COLO668 (cell line): ENCODE measurements around the gene CD55.

Experiments used
- DNase-seq: peaks from one replicate; lab custom pipeline; 2025; ENCODE audit not compliant: unreplicated experiment; lab: John Stamatoyannopoulos, UW

The CD55 gene

GRCh38 chr1:207361889-207362288, 40.4 kb downstream of the CD55 start:
- no peak for DNase-seq

- no peak for DNase-seq
Measured at GRCh38 chr1:207362962-207363860, 41.7 kb downstream of the CD55 start.

DNA sequence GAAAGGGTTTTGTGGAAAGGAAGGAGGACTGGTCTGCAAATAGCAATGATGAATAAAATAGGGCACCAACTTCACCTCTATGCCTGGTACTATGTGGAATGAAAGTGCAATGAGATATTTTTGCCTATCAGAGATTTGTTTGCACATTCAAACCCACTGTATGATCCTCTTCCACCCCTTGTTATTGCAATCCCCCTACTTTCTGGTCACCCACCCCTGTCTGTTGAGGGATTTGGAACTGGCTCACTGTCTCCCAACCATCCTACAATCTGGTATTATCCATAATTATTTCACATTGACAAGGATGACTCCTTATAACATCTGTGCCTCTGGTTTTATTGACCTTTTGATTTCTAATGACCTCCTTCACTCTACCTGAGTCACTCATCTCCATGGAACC, 42.4 kb downstream of the CD55 start:
- no peak for DNase-seq

DNA sequence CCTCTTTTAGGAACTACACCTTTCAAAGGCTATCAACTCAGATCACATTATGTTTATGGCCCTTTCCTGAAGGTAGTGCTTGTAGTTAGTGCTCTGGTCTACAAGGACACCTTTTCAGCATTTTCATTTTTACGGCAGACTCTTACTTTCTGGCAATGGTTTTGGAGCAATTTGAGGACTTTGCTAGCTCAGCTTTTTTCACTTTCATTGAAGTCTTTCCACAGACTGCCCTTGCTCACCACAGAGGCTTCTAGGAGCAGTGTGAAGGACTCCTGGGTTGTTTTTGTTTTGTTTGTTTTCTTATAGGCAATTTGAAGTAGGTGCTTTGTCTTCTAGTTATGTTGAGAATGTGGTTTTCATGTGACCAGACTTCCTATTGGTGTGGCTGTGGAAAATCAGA, 43.1 kb downstream of the CD55 start:
- no peak for DNase-seq

DNA sequence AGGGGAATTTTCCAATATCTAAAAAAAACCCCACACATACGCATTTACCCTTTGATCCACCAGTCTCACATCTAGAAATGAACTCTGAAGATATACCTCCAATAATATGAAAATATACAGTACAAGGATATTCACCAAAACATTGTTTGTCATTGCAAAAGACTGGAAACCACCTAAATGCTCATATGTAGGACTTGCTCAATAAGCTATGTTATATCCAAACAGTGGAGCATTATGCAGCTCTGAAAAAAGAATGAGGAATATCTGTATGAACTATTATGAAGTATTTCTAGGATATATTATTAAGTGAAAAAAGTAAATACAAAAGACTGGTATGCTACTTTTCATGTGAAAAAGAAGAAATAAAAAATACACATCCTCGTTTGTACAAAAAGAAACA, 43.6 kb downstream of the CD55 start:
- no peak for DNase-seq

GRCh38 chr1:207366022-207366421, 44.5 kb downstream of the CD55 start:
- no peak for DNase-seq

GRCh38 chr1:207388721-207389120, 67.2 kb downstream of the CD55 start:
- no peak for DNase-seq

GRCh38 chr1:207389728-207390464, 68.4 kb downstream of the CD55 start:
- no peak for DNase-seq

DNA sequence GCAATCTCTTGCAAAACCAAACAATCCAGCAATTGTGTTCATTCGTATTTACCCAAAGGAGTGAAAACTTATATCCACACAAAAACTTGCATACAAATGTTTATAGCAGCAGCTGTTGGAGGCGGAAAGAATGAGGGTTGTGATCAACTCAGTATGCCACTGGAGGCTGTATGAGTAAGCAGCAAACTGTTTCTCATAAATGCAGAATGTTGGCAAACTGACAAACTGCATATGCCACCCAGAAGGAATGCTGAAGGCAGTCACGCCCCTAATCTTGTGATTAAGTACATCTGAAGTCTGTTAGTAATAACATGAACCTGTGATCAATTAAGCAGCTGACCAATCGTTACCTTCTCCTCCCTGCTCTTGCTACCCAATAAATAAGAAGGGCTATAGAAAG, 72.1 kb downstream of the CD55 start:
- DNase-seq: no peak

- no peak for DNase-seq
Measured at GRCh38 chr1:207396168-207396746, 74.8 kb downstream of the CD55 start.

GRCh38 chr1:207397525-207397926, 76.0 kb downstream of the CD55 start:
- no peak for DNase-seq

DNA sequence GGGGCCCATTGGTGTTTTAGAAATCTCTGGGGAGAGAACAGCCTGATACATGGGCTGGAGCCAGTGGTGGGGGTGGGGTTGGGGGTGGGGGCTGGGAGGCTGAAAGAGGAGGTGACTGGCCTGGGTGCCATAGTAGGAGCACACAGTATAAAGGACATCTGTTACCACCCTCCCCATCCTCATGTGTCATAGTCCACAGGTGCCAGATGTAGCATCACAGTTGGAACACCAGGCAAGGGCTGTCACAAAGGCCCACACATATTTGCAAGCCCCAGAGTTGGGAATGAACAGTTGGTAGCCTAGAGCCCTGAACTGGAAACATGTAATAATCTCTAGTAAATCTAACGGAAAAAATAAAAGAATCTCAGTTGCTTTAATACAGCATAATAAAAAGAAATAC, 77.5 kb downstream of the CD55 start:
- DNase-seq: no peak

GRCh38 chr1:207401578-207401977, 80.1 kb downstream of the CD55 start:
- no peak for DNase-seq

DNA sequence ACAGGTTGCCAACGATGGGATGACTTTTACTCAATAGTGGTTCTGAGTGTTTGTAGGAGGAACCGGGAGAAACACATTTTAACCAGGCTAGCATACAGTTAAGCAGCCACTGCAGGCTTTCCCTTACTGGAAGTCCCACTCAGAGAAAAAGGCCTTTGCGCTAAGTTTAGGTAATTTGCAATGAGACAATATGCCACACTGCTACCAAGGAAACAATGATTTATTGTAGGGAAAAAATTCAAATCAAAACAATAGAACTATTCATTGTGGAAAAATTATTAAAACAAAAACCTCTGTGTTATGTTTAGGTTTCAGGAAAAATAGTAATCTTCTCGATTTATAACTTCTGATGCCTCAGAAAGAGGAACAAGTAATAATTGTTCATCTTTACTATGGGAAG, 81.3 kb downstream of the CD55 start:
- no peak for DNase-seq

GRCh38 chr1:207404849-207405525, 83.5 kb downstream of the CD55 start:
- no peak for DNase-seq

GRCh38 chr1:207405814-207406213, 84.3 kb downstream of the CD55 start:
- no peak for DNase-seq

DNA sequence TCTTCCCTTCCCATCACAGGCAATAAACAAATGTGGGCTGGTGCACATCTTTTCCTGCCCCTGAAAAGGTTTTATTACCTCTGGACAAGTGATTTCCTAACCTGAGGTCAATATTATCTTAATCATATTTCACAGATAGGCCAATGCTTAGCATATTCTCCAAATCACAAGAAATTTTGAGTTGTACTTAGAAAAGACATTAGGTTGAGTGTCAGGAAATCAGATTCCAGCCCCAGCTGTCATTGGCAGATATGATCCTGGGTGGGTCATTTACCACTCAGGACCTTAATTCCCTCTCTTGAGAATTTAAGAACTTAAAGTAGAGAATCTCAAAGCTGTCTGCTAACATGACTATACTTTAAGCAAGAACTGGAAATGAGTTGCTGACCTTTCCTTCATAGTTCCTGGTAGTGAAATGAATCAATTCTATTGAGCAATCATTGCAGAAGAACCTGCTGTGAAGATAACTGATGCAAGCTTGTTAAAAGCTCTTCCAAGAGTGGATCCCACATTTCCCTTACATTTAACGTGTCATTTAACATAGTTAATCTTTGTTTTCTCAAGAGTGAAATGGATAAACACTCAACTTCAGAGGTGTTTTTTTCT, 86.3 kb downstream of the CD55 start:
- no peak for DNase-seq
